Measurements from ENCODE around the gene HSPB1. TPM values are rescaled to one million over a fixed set of nuclear protein-coding genes. Genes with fewer than 3 reads are reported as not detected.

HSPB1 gene
- total and polyA plus RNA-seq, 2 of the 13 experiments (the other 11 are each of a cell fraction or from before 2014, with no cell fraction given) = 21.0 to 38.6 TPM

- Histone ChIP-seq H3K4me3 (replicated peaks in 1 of 3; ENCODE audit: insufficient read depth in 1 of 3, low read depth in 2 of 3, low read length in 3 of 3) (no peak overlapping the region), H3K9ac (ENCODE audit: insufficient read depth, low read depth, low read length) (no peak overlapping the region), H4K20me1 (ENCODE audit: insufficient read depth, low read length) (peaks cover 59% of the 10 kb centered on the region), H3K9me3 (ENCODE audit: low read length) (no peaks in the 10 kb centered on the region), H3K4me1 (ENCODE audit: insufficient read depth, low read length) (peaks cover 41% of the 10 kb centered on the region), H3K27me3 (ENCODE audit: control insufficient read depth in 1 of 2, insufficient read depth in 2 of 2, low read length in 2 of 2) (no peaks in the 10 kb centered on the region), H3K36me3 (replicated peaks in 1 of 2; ENCODE audit: control insufficient read depth in 1 of 2, insufficient read depth in 2 of 2, low read length in 2 of 2) (peaks cover 10 to 23% of the 10 kb centered on the region in 2 experiments), H3K4me2 (ENCODE audit: low read depth, low read length) (no peak overlapping the region), H2AFZ (ENCODE audit: low read length) (no peak overlapping the region), H3K27ac (ENCODE audit: extremely low read length, insufficient read depth, low read length) (no peak overlapping the region), H3K79me2 (ENCODE audit: insufficient read depth, low read length) (peaks cover 92% of the 10 kb centered on the region)
- 94% methylated on average over 6 of the region's 6 CpGs for WGBS (ENCODE audit: low lambda C conversion rate)
- ATAC-seq (no peak), FAIRE-seq (no peak), DNase-seq (ENCODE audit: low spot score) (no peak)
- ChIA-PET POLR2A (no interaction called here), CTCF (ENCODE audit: low intra/inter-chr PET ratio, low total read pairs) (no interaction called here)
- BruUV-seq (replicated peaks) = no TSS peak
- TF ChIP-seq CREB1 (IDR thresholded peaks at IDR 0.05) = no peak
- TF ChIP-seq CREB1 (CRISPR knock-in tag; IDR thresholded peaks at IDR 0.05) = no peak
- no peak for TF ChIP-seq ZNF891 (CRISPR knock-in tag; IDR thresholded peaks at IDR 0.05)
- no peak for TF ChIP-seq KAT7 (CRISPR knock-in tag; IDR thresholded peaks at IDR 0.05; ENCODE audit: borderline replicate concordance)
- no peak for TF ChIP-seq ZNF18 (CRISPR knock-in tag; IDR thresholded peaks at IDR 0.05; ENCODE audit: insufficient replicate concordance)
- TF ChIP-seq RBAK (CRISPR knock-in tag; IDR thresholded peaks at IDR 0.05) = no peak
- TF ChIP-seq DZIP1 (CRISPR knock-in tag; IDR thresholded peaks at IDR 0.05) = no peak
- no peak for TF ChIP-seq HOXD1 (CRISPR knock-in tag; IDR thresholded peaks at IDR 0.05)
- no peak for TF ChIP-seq ZBTB20 (CRISPR knock-in tag; IDR thresholded peaks at IDR 0.05; ENCODE audit: borderline replicate concordance, low read depth)
- TF ChIP-seq NCOA5 (CRISPR knock-in tag; IDR thresholded peaks at IDR 0.05) = no peak
- no peak for TF ChIP-seq HNRNPH1 (optimal IDR thresholded peaks at IDR 0.05; ENCODE audit: low read depth, low read length)
- no peak for TF ChIP-seq GMEB1 (CRISPR knock-in tag; IDR thresholded peaks at IDR 0.05; ENCODE audit: borderline replicate concordance)
- TF ChIP-seq ZNF180 (CRISPR knock-in tag; IDR thresholded peaks at IDR 0.05; ENCODE audit: borderline replicate concordance, low read depth) = no peak
- no peak for TF ChIP-seq PRDM15 (CRISPR knock-in tag; IDR thresholded peaks at IDR 0.05)
- TF ChIP-seq HOXA3 (CRISPR knock-in tag; IDR thresholded peaks at IDR 0.05) = no peak
- in situ Hi-C loops (cut with HindIII; ENCODE audit: extremely low pct_ligation_motif_present, low pct_unique_long_range_greater_than_20kb) (no loop called here), intact Hi-C loops (cut with micrococcal nuclease; ENCODE audit: unreplicated experiment) (no loop called here)
Measured at GRCh38 chr7:76337147-76337546, 34.7 kb downstream of the HSPB1 start.

All from HepG2 (cell line).